Choroid plexus epithelial cell (primary cell): ENCODE data around the gene DPH6.
A peak's percentile ranks its signal among the peaks of the same experiment; 100 is the strongest.

Source experiments
- DNase-seq: peaks from one replicate; pipeline ENCODE4 v3.0.0-alpha.2; 2010; ENCODE audit warnings: low read depth
- H3K4me3 ChIP-seq: 2 replicates; pipeline ENCODE4 v1.5.1; 2011; ENCODE audit warnings: low read depth, mild to moderate bottlenecking, control low read depth, low read length, moderate library complexity
- CTCF ChIP-seq: conservative IDR thresholded peaks from 2 replicates; pipeline ENCODE4 v1.5.1; 2011; ENCODE audit warnings: low read depth, mild to moderate bottlenecking, control low read depth, inconsistent platforms, low read length, moderate library complexity

DPH6 gene

GRCh38 chr15:35557012-35557411 is 11.0 kb upstream of the DPH6 start:
- H3K4me3 ChIP-seq: no peak overlapping the region
- no peak for DNase-seq
- no peak for TF ChIP-seq CTCF

- DNase-seq: no peak
- TF ChIP-seq CTCF: no peak
- H3K4me3 ChIP-seq: no peak overlapping the region
These were observed 9.3 kb upstream of the DPH6 start for GRCh38 chr15:35555244-35555643.

- H3K4me3 ChIP-seq: no peak overlapping the region
- DNase-seq: no peak
- TF ChIP-seq CTCF: no peak
These were observed 5.0 kb upstream of the DPH6 start for GRCh38 chr15:35550957-35551356.

- no peak for TF ChIP-seq CTCF
- H3K4me3 ChIP-seq: no peak overlapping the region
- DNase-seq: no peak
These were observed 3.6 kb upstream of the DPH6 start for GRCh38 chr15:35549567-35549966.

GRCh38 chr15:35548435-35548834 is 2.5 kb upstream of the DPH6 start:
- no peak for TF ChIP-seq CTCF
- DNase-seq: peak; percentile 23
- no peak overlapping the region for H3K4me3 ChIP-seq

- no peak for TF ChIP-seq CTCF
- no peak for DNase-seq
- no peak overlapping the region for H3K4me3 ChIP-seq
These were observed 1.9 kb upstream of the DPH6 start for GRCh38 chr15:35547775-35548364.
